ENCODE data around the gene SSH2. TPM values are rescaled to one million over a fixed set of nuclear protein-coding genes. Genes with fewer than 3 reads are reported as not detected.
A peak's percentile ranks its signal among the peaks of the same experiment; 100 is the strongest.

SSH2 gene
- total and polyA plus RNA-seq, 3 donors from 2014 or later = 31.0 to 62.3 (median 37.4) TPM

DNA sequence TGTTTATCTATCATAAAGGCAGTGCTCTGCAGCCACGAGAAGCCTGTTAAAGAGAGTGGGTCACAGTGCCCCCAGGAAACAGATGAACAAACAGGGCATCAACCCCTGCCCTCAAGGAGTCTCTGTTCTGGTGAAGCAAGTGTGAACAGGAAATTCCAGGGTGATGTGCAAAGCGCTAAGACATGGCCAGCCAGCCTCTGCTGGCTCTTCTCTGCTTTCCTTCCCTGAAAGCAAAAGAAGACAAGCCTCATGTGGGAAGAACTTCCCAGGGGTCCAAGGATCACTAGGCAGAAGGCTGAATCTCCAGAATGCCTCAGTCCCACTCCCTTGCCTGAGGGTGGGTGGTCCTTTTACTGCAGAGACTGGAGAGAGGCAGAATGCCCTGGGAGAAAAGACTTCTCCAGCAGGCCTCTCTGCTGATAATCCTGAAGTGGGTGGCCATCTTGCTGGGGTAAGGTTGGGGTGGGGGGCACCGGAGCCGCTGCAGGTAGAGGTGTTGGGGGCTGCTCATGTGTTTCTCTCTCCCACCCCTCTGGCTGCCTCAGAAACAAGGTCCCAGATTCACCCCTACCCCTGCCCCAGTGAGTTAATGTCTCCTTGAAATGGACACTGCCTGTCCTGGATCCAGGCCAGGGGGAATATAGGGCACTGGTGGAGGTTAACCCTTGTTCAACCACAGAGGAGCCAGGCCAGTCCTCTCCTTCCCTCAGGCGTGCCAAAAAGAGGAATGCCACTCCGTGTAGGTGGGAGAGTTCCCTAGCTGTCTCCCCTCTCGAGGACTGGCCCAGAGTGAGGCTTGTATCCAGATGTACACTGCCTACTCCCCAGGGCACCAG is 334.7 kb downstream of the SSH2 start:
- Histone ChIP-seq H3K4me3 (no peak overlapping the region), H3K9me3 (no peaks in the 10 kb centered on the region), H3K4me1 (peaks cover 67% of the 10 kb centered on the region), H3K27me3 (no peaks in the 10 kb centered on the region), H3K36me3 (ENCODE audit: low read depth, missing control alignments) (no peaks in the 10 kb centered on the region), H3K27ac (no peak overlapping the region)
- intact Hi-C loops (cut with DNase I; ENCODE audit: low total_unique reads) = no loop called here
- WGBS, 2 donors = 57 to 61% methylated on average over 6 to 7 of the region's 7 CpGs
- DNase-seq = no peak
- TF ChIP-seq POLR2A (IDR thresholded peaks at IDR 0.05) = no peak
- TF ChIP-seq, protein P1, sequence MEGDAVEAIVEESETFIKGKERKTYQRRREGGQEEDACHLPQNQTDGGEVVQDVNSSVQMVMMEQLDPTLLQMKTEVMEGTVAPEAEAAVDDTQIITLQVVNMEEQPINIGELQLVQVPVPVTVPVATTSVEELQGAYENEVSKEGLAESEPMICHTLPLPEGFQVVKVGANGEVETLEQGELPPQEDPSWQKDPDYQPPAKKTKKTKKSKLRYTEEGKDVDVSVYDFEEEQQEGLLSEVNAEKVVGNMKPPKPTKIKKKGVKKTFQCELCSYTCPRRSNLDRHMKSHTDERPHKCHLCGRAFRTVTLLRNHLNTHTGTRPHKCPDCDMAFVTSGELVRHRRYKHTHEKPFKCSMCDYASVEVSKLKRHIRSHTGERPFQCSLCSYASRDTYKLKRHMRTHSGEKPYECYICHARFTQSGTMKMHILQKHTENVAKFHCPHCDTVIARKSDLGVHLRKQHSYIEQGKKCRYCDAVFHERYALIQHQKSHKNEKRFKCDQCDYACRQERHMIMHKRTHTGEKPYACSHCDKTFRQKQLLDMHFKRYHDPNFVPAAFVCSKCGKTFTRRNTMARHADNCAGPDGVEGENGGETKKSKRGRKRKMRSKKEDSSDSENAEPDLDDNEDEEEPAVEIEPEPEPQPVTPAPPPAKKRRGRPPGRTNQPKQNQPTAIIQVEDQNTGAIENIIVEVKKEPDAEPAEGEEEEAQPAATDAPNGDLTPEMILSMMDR (IDR thresholded peaks at IDR 0.05) = no peak

DNA sequence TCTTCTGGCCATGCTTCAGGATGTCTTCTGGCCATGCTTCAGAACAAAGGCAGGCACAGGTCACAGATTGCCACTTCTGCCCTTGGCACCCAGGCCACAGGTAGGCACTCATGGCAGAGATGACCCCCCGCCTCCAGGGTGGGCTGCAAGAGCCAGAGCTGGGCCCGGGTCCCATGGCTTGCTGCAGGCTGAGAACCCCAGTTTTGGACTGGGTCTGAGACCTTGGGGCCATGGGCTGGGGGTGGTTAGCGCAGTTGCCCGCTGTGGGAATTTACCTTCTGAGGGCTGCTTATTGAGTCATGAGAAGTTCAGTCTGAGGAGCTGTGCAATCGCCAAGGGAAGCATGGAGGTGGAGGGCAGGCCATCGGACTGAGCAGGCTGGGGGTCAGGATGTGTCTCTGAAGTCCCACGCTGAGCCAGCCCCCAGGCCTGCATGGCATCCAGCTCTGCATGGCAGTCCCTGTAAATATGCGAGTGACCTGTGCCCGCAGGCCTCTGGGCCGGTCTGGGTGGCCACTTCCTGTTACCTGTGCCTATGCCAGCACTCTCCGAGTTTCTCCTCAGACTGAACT is 335.4 kb downstream of the SSH2 start:
- peak overlapping the region in 1 of 2 donors; percentile 41 for H3K27ac ChIP-seq
- WGBS, 2 donors = 81 to 84% methylated on average over 9 to 11 of the region's 11 CpGs
- H3K4me1 ChIP-seq = peaks cover 73% of the 10 kb centered on the region
- H3K27me3 ChIP-seq = no peaks in the 10 kb centered on the region
- H3K4me3 ChIP-seq = peak overlapping the region in 1 of 2 donors; percentile 69
- H3K36me3 ChIP-seq (ENCODE audit: low read depth, missing control alignments) = no peaks in the 10 kb centered on the region
- intact Hi-C loops (cut with DNase I; ENCODE audit: low total_unique reads) = no loop called here
- DNase-seq = no peak
- no peaks in the 10 kb centered on the region for H3K9me3 ChIP-seq
- TF ChIP-seq POLR2A (IDR thresholded peaks at IDR 0.05) = no peak
- TF ChIP-seq, protein P1 (IDR thresholded peaks at IDR 0.05) = no peak

DNA sequence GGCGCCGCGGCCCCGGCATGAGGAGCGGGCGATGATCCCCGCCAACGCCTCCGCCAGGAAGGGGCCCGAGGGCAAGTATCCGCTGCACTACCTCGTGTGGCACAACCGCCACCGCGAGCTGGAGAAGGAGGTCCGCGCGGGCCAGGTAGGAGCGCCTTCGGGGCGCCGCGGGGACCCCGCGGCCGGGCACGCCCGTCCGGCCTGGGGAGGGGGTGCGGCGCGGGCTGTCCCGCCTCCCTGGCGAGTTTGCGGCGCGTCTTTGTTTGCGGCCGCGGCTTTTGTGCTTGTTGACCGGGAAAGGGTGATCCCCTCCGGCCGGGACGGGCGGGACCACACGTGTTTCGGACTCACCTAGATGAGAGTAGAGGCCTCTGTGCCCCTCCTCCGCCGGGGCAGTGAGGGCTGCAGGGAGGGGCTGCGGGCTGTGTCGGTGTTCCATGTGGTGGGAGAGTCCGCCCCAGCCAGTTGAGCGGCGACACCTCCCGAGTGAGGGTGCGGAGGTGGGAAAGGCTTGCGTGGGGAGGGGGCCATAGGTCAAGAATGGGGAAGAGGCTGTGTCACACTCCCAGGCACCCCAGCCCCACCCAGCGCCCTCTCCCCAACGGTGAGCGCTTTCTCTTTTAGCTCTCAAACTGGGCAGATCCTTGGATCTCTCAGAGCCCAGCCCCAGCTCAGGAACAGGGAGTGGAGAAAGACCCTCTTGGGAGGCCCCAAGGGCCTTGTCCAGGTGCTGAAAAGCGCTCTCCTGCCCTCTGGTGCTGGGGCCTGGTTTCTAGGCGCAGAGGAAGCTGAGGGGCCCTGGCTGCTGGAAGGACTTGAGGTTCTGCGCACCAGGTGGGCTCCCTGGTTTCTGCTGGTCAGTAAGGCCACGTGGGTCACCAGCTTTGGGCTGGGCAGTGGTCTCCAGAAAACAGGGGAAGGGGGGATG is 336.2 kb downstream of the SSH2 start:
- intact Hi-C loops (cut with DNase I; ENCODE audit: low total_unique reads) = no loop called here
- no peaks in the 10 kb centered on the region for H3K9me3 ChIP-seq
- no peak for DNase-seq
- peaks cover 72% of the 10 kb centered on the region for H3K4me1 ChIP-seq
- H3K36me3 ChIP-seq (ENCODE audit: low read depth, missing control alignments) = no peaks in the 10 kb centered on the region
- H3K27me3 ChIP-seq = no peaks in the 10 kb centered on the region
- TF ChIP-seq POLR2A (IDR thresholded peaks at IDR 0.05) = no peak
- TF ChIP-seq, protein P1 (IDR thresholded peaks at IDR 0.05) = no peak
- peak overlapping the region in 1 of 2 donors; percentile 41 for H3K27ac ChIP-seq
- peak overlapping the region; percentile 63 to 69 for H3K4me3 ChIP-seq
- 3 to 4% methylated on average over 7 to 50 of the region's 64 CpGs for WGBS, 2 donors

DNA sequence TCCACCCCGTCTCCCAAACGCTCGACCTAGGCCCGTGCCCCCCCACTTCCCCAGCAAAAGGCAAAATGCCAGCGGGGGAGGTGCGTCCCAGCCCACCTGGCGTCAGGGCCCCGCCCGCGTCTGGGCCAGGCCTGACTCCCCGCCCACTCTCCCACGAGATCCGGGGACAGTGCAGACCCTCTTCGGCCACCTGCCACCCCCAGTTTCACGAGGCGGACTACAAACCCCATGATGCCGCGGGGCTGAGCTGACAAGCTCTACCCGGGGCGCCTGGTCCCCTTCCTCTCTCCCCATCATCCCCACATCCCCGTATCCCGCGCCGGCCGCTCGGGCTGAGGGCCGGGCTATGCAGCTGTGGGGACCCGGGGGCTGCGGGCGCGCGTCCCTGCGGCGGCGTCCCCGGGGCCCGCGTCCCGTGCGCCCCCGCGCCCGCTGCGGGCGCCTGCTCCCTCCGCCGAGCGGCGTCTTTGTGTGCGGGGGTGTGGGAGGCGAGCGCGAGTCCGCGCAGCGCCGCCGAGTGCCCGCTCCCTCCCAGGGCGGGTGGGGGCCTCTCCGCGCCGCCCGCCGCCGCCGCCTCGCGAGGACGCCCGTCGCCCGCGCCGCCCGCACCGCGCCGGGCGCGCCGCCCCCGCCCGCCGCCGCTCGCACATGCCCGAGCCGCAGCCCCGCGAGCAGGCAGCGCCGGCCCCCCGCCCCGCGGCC is 337.0 kb downstream of the SSH2 start, which contains the start of gene ANKRD13B:
ANKRD13B (plus strand) TSS at position 283 of the 702 bp plus-strand sequence. CDS start 490 bp downstream, outside the sequence.
- peak within 1 kb of the TSS; percentile 68 to 69 for H3K4me3 ChIP-seq
- intact Hi-C loops (cut with DNase I; ENCODE audit: low total_unique reads) = no loop called here
- H3K27me3 ChIP-seq = no peaks in the 10 kb centered on the region
- no peaks in the 10 kb centered on the region for H3K9me3 ChIP-seq
- peak within 1 kb of the TSS; percentile 48 to 70 for H3K27ac ChIP-seq
- WGBS, 2 donors = 0% methylated on average over 18 to 83 of the region's 96 CpGs
- DNase-seq = peak; percentile 82
- no peaks in the 10 kb centered on the region for H3K36me3 ChIP-seq (ENCODE audit: low read depth, missing control alignments)
- TF ChIP-seq, protein P1 (IDR thresholded peaks at IDR 0.05) = no peak
- TF ChIP-seq POLR2A (IDR thresholded peaks at IDR 0.05) = no peak
- H3K4me1 ChIP-seq = peaks cover 68% of the 10 kb centered on the region
